Endothelial cell of umbilical vein (primary cell): ENCODE measurements around the gene TPSG1. TPM values are rescaled to one million over a fixed set of nuclear protein-coding genes. Genes with fewer than 3 reads are reported as not detected.

Experiments used
- BruUV-seq: library from RNA; stranded (reverse); fragments of 400-500 nt; replicated peaks from 2 replicates; lab custom pipeline; 2021; lab: Mats Ljungman, UMichigan
- CTCF ChIA-PET: fragments of 300-600, 350-600 bp; sonication (Branson Sonifier 250); formaldehyde crosslinking; loops from one replicate; lab custom pipeline; 2021; ENCODE audit warnings: antibody characterized with exemption, inconsistent platforms; lab: Charles Lee
- POLR2A ChIA-PET: fragments of 300-600, 350-600 bp; sonication (Branson Sonifier 250); formaldehyde crosslinking; loops from one replicate; lab custom pipeline; 2021; ENCODE audit warnings: antibody characterized with exemption, inconsistent platforms; lab: Charles Lee
- DNase-seq: peaks from one replicate; pipeline ENCODE4 v3.0.0-alpha.2; 2011; ENCODE audit warnings: low read depth, low spot score
- FAIRE-seq: peaks from 2 replicates; lab custom pipeline; 2011; peaks lifted over from hg19 to GRCh38; lab: Jason Lieb, UNC
- H2AFZ ChIP-seq: 2 replicates; pipeline ENCODE4 v1.6.0; 2012; ENCODE audit warnings: low read depth, low read length, control low read depth, inconsistent platforms
- H3K27ac ChIP-seq: 2 replicates; pipeline ENCODE4 v1.5.1; 2011; ENCODE audit warnings: low read depth, mild to moderate bottlenecking, control low read depth, low read length, moderate library complexity; ENCODE audit not compliant: insufficient read depth
- H3K27me3 ChIP-seq, 2 experiments: 2 replicates each; pipeline versions ENCODE4 v1.6.0 to v1.6.1; 2011; ENCODE audit warnings: low read length in 2 of 2, mixed read lengths in 1 of 2; ENCODE audit not compliant: control insufficient read depth in 2 of 2, insufficient read depth in 2 of 2
- H3K36me3 ChIP-seq, 2 experiments: 2 replicates in 1 of 2; 3 replicates in 1 of 2; pipeline ENCODE4 v1.5.1; 2011; ENCODE audit warnings: low read length in 2 of 2, mild to moderate bottlenecking in 1 of 2, moderate library complexity in 1 of 2; ENCODE audit not compliant: control insufficient read depth in 2 of 2, insufficient read depth in 2 of 2; ENCODE audit errors: extremely low read depth in 1 of 2
- H3K4me1 ChIP-seq: 3 replicates; pipeline ENCODE4 v1.5.1; 2011; ENCODE audit warnings: mild to moderate bottlenecking, low read length; ENCODE audit not compliant: control insufficient read depth, insufficient read depth; ENCODE audit errors: extremely low read depth
- H3K4me2 ChIP-seq: 2 replicates; pipeline ENCODE4 v1.6.1; 2011; ENCODE audit warnings: low read length, control low read depth, mixed read lengths; ENCODE audit not compliant: insufficient read depth
- H3K4me3 ChIP-seq, 3 experiments: fragments of 200-600 bp in 1 of 3; sonication (generic), shearing (Covaris generic) in 1 of 3; replicated peaks in 1 of 3; 2 replicates each; pipeline ENCODE4 v1.5.1; 2011 to 2016; ENCODE audit warnings: control low read depth in 3 of 3, low read length in 3 of 3, mild to moderate bottlenecking in 2 of 3, inconsistent platforms in 1 of 3, low read depth in 1 of 3, moderate library complexity in 1 of 3; ENCODE audit not compliant: insufficient read depth in 1 of 3
- H3K79me2 ChIP-seq: 2 replicates; pipeline ENCODE4 v1.6.0; 2012; ENCODE audit warnings: low read length, inconsistent platforms; ENCODE audit not compliant: control insufficient read depth, insufficient read depth
- H3K9ac ChIP-seq: replicated peaks from 2 replicates; pipeline ENCODE3; 2011; ENCODE audit warnings: low read length, control low read depth; ENCODE audit not compliant: insufficient read depth; ENCODE audit errors: extremely low read depth
- H3K9me1 ChIP-seq: replicated peaks from 3 replicates; pipeline ENCODE4 v1.6.0; 2011; ENCODE audit warnings: mild to moderate bottlenecking, low read length; ENCODE audit not compliant: control insufficient read depth, insufficient read depth; ENCODE audit errors: extremely low read depth
- H3K9me3 ChIP-seq: replicated peaks from 2 replicates; pipeline ENCODE4 v1.5.1; 2012; ENCODE audit warnings: low read length, inconsistent platforms; ENCODE audit not compliant: control insufficient read depth, insufficient read depth
- H4K20me1 ChIP-seq: replicated peaks from 2 replicates; pipeline ENCODE3; 2011; ENCODE audit warnings: mild to moderate bottlenecking, low read length; ENCODE audit not compliant: control insufficient read depth, insufficient read depth; ENCODE audit errors: extremely low read depth
- CTCF ChIP-seq, 2 donors: IDR thresholded peaks; 1 replicate in 1 of 2; 2 replicates in 1 of 2; pipeline ENCODE4 v1.5.1; 2011; ENCODE audit warnings: low read length in 2 of 2, mild to moderate bottlenecking in 2 of 2, moderate library complexity in 2 of 2, control low read depth in 1 of 2, inconsistent platforms in 1 of 2, low read depth in 1 of 2; ENCODE audit not compliant: insufficient read depth in 1 of 2; ENCODE audit errors: extremely low read depth in 1 of 2
- EZH2 ChIP-seq: IDR thresholded peaks from 2 replicates; pipeline ENCODE4 v1.6.1; 2012; ENCODE audit warnings: borderline replicate concordance, low read depth, mild to moderate bottlenecking, moderate library complexity, low read length, inconsistent platforms; ENCODE audit not compliant: severe bottlenecking
- FOS ChIP-seq: IDR thresholded peaks from 2 replicates; pipeline ENCODE4 v1.6.1; 2011; ENCODE audit warnings: mild to moderate bottlenecking, low read length, moderate library complexity, borderline replicate concordance; ENCODE audit not compliant: insufficient read depth
- GATA2 ChIP-seq: IDR thresholded peaks from 2 replicates; pipeline ENCODE4 v1.7.0; 2011; ENCODE audit warnings: low read depth, mild to moderate bottlenecking, moderate library complexity, mixed read lengths, low read length; ENCODE audit not compliant: insufficient read length, insufficient read depth
- JUN ChIP-seq: IDR thresholded peaks from 2 replicates; pipeline ENCODE4 v1.6.1; 2011; ENCODE audit warnings: borderline replicate concordance, low read depth; ENCODE audit not compliant: insufficient read length, insufficient read depth
- MAX ChIP-seq: IDR thresholded peaks from 2 replicates; pipeline ENCODE4 v1.6.1; 2011; ENCODE audit not compliant: insufficient read depth, insufficient read length
- MYC ChIP-seq: IDR thresholded peaks from one replicate; pipeline ENCODE4 v1.6.1; 2011; ENCODE audit warnings: mild to moderate bottlenecking, low read depth, low read length
- POLR2A ChIP-seq: IDR thresholded peaks from 2 replicates; pipeline ENCODE4 v1.6.1; 2012; ENCODE audit warnings: low read depth, mild to moderate bottlenecking, control low read depth, low read length
- POLR2AphosphoS5 ChIP-seq: IDR thresholded peaks from 2 replicates; pipeline ENCODE4 v1.6.1; 2012; ENCODE audit warnings: low read depth, mild to moderate bottlenecking, control low read depth, low read length, moderate library complexity; ENCODE audit not compliant: insufficient read depth
- dilution Hi-C: fragments of 300-500 bp; cut with MboI; formaldehyde crosslinking; loops from one replicate; pipeline ENCODE4 v1.15.0; 2019; ENCODE audit warnings: low sequenced_read_pairs; ENCODE audit not compliant: extremely low pct_ligation_motif_present
- intact Hi-C: fragments of 100-400 bp; cut with micrococcal nuclease; formaldehyde crosslinking; loops from one replicate; pipeline ENCODE4 v1.10.0; 2022
- polyA plus RNA-seq, 4 experiments: library from polyadenylated mRNA; depleted of rRNA in 3 of 4; stranded (reverse) in 3 of 4; unstranded in 1 of 4; fragments of >200 nt; gene quantifications; 2 replicates each; pipeline versions ENCODE4 v1.2.1 to v1.2.3, GENCODE V29; 2011 to 2012; ENCODE audit warnings: missing spikeins in 1 of 4
- total RNA-seq: library from RNA; stranded (reverse); gene quantifications from 2 replicates; pipeline ENCODE4 v1.2.3, GENCODE V29; 2021

Gene TPSG1
- total and polyA plus RNA-seq, 2 donors (not counting 3 experiments of a cell fraction or from before 2014, with no cell fraction given), result not detected

GRCh38 chr16:1259760-1260068, 34.6 kb upstream of the TPSG1 start:
- no peak overlapping the region for H3K27ac ChIP-seq
- DNase-seq (no peak), FAIRE-seq (no peak)
- no peaks in the 10 kb centered on the region for H3K9me3 ChIP-seq
- no peak overlapping the region for H3K4me3 ChIP-seq
- no peaks in the 10 kb centered on the region for H3K4me1 ChIP-seq
- intact Hi-C loops, result no loop called here
- BruUV-seq, result no TSS peak
- ChIA-PET POLR2A (no interaction called here), CTCF (no interaction called here)
- H4K20me1 ChIP-seq, result no peaks in the 10 kb centered on the region
- no peak overlapping the region for H3K4me2 ChIP-seq
- no peaks in the 10 kb centered on the region for H3K9me1 ChIP-seq
- no peak overlapping the region for H3K9ac ChIP-seq
- no peak overlapping the region for H2AFZ ChIP-seq
- peaks cover 21 to 25% of the 10 kb centered on the region in 2 experiments for H3K27me3 ChIP-seq
- no peak for TF ChIP-seq MAX
- TF ChIP-seq POLR2AphosphoS5, result no peak
- no peak for TF ChIP-seq FOS
- no peak for TF ChIP-seq POLR2A
- TF ChIP-seq CTCF (IDR thresholded peaks at IDR 0.05; ENCODE audit: extremely low read depth in 1 of 2, insufficient read depth in 1 of 2, low read depth in 1 of 2, low read length in 2 of 2), result no peak
- no peak for TF ChIP-seq MYC
- TF ChIP-seq GATA2, result no peak
- TF ChIP-seq EZH2, result no peak
- TF ChIP-seq JUN, result no peak
- no peaks in the 10 kb centered on the region for H3K79me2 ChIP-seq
- no peaks in the 10 kb centered on the region for H3K36me3 ChIP-seq
- dilution Hi-C loops, result no loop called here
